Measurements from ENCODE around the gene ZNF626. TPM values are rescaled to one million over a fixed set of nuclear protein-coding genes. Genes with fewer than 3 reads are reported as not detected.
A peak's percentile ranks its signal among the peaks of the same experiment; 100 is the strongest.
"Not testable (repeated sequence)": the region's sequence is repeated elsewhere in the genome, so short reads cannot be mapped to it uniquely, and the experiment has no call there.

ZNF626 gene
- 10 to 100 TPM; 16.0 to 35.4 (median 24.5) TPM for polyA plus RNA-seq (ENCODE audit: low read depth in 6 of 6)

DNA sequence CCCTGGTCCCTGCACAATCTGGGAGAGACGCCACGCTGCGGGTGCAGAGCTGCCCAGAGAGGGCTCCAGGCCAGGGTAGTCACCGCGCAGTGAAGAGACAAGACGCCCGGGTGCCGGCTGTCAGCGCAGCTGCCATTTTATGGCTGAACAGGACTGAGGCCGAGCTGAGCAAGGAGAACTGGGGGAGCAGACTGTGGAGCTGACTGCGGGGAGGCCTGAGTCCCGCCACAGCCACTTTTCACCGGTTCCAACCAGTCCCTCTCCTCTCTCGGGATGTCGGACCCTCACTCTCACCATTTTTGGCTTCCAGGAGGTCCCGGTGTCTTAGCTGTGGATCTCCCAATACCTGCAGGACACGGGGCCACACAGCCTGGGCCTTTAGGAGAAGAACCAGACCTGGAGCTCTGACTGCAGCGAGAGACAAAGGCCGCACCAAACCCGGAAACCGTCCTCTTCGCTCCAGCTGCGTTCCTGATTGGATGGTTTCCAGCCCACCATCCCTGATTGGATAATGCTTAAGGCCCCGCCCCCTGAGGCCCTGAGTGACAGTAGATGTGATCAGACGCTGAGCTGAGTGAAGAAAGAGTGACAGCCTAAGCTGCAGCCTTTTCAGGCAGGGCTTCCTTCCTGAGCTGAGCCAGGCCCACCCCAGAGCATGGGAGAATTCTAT is at the start of gene ZNF626:
Gene ZNF626, minus strand, starts transcription at position 422 of the 670 bp plus-strand sequence. Its CDS starts 125 bp downstream, at position 297.
- DNase-seq (peak; percentile 93), ATAC-seq (ENCODE audit: low read depth in 2 of 2) (peak; percentile 97 to 98)
- Mint-ChIP-seq H3K36me3 (peaks cover 21 to 24% of the 10 kb centered on the region in 2 donors), H3K4me3 (peak within 1 kb of the TSS; percentile 92 to 99 (median 97)), H3K4me1 (peaks cover 29 to 62% (median 43%) of the 10 kb centered on the region in 3 donors), H3K27me3 (no peaks in the 10 kb centered on the region), H3K27ac (peak within 1 kb of the TSS; percentile 97 to 98 (median 98)), H3K9me3 (peaks cover 0 to 30% (median 8%) of the 10 kb centered on the region in 7 donors)

DNA sequence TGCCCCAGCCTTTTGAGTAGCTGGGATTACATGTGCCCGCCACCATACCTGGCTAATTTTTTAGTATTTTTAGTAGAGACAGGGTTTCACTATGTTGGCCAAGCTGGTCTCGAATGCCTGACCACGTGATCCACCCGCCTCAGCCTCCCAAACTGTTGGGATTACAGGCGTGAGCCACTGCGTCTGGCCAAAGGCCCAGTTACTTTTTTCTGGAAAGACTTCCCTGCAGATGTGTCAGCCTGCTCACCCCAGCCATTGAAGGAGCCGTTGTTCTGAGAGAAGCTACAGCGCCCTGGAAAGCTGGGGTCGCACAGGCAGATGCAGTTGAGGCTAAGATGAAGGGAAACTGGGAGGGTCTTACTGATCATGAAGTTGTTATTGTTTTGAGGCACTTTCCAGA is 7.9 kb upstream of the ZNF626 start:
- no peak overlapping the region for H3K4me3 Mint-ChIP-seq
- no peak for DNase-seq
- H3K27me3 Mint-ChIP-seq: no peaks in the 10 kb centered on the region
- H3K27ac Mint-ChIP-seq: no peak overlapping the region
- no peak for ATAC-seq (ENCODE audit: low read depth in 2 of 2)
- H3K4me1 Mint-ChIP-seq: peaks cover 5 to 10% (median 7%) of the 10 kb centered on the region in 3 donors
- H3K9me3 Mint-ChIP-seq: peaks cover 0 to 8% (median 4%) of the 10 kb centered on the region in 7 donors
- no peaks in the 10 kb centered on the region for H3K36me3 Mint-ChIP-seq

DNA sequence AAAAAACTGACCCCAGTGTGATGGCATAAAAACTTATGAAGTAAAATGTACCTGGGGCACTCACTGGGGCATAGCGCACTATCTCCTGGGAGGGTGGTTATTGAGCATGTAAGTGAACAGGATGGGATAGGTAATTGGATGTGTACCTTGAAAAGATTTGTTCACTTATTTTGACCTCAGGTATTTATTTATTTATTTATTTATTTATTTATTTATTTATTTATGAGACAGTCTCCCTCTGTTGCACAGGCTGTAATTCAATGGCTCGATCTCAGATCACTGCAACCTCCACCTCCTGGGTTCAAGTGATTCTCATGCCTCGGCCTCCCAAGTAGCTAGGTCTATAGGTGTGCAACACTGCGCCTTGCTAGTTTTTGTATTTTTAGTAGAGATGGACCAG is 5.9 kb upstream of the ZNF626 start:
- Mint-ChIP-seq H3K9me3 (peaks cover 0 to 10% (median 4%) of the 10 kb centered on the region in 7 donors), H3K4me1 (peaks cover 10 to 21% (median 16%) of the 10 kb centered on the region in 3 donors)

DNA sequence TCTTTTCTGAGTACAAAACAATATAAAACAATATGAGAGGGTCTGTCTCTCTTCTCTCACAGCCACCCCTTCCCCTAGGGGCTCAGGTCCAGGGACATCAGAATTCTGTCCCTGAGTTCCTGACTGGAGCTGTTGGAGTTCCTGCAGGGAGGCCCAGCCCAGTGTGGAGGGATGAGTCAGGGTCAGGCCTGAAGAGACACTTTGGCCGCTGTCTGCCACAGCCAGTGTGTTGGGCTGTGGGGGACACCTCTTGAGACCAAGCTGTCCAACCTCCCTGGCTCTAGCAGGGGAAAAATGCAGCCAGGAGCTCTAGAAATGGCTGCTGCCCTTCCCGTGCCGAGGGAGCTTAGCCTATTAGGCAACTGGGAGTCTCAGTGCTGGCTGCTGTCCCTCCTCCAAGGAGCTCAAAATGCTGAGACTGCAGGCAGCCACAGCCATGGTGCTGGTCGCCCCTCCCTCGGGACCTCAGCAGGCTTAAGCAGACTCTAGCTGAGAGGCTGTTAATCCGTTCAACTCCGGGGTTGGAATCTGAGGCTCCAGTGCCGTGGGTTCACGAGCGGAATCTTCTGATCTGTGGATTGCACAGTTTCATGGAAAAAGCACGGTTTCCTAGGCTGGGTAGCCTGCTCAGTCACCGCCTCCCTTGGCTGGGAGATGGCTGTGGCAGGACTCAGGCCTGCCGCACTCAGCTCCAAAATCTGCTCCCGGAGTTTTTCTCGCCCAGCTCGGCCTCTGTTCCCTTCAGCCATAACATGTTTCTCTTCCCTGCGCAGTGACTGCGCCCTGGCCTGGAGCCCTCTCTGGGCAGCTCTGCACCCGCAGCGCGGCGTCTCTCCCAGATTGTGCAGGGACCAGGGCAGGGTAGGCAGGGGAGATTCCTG is 3.8 kb upstream of the ZNF626 start:
- DNase-seq (no peak), ATAC-seq (ENCODE audit: low read depth in 2 of 2) (no peak)
- Mint-ChIP-seq H3K4me1 (peaks cover 15 to 30% (median 21%) of the 10 kb centered on the region in 3 donors), H3K9me3 (peaks cover 0 to 11% (median 2%) of the 10 kb centered on the region in 7 donors), H3K27ac (peak overlapping the region in 2 of 6 donors; percentile 64 to 68), H3K4me3 (peak overlapping the region in 7 of 8 donors; percentile 48 to 84 (median 78)), H3K27me3 (no peaks in the 10 kb centered on the region), H3K36me3 (no peaks in the 10 kb centered on the region)

More for the DNA sequence above, 5.9 kb upstream of the ZNF626 start:
- no peaks in the 10 kb centered on the region for H3K36me3 Mint-ChIP-seq
- ATAC-seq (ENCODE audit: low read depth in 2 of 2) (no peak), DNase-seq (no peak)
- no peak overlapping the region for H3K27ac Mint-ChIP-seq
- no peak overlapping the region for H3K4me3 Mint-ChIP-seq
- H3K27me3 Mint-ChIP-seq: no peaks in the 10 kb centered on the region

DNA sequence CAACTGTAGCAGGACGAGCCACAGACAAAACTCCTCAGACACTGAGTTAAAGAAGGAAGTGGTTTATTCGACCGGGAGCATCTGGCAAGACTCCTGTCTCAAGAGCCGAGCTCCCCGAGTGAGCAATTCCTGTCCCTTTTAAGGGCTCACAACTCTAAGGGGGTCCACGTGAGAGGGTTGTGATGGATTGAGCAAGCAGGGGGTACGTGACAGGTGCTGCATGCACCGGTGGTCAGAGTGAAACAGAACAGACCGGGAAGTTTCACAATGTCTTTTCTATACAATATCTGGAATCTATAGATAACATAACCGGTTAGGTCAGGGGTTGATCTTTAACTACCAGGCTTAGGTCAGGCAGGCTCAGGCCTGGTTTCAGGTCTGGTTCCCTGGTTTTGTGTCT is 3.1 kb upstream of the ZNF626 start:
- not testable (repeated sequence) for H3K27me3 Mint-ChIP-seq; DNase-seq; H3K36me3 Mint-ChIP-seq; ATAC-seq (ENCODE audit: low read depth in 2 of 2)
- peaks cover 15 to 34% (median 21%) of the 10 kb centered on the region in 3 donors for H3K4me1 Mint-ChIP-seq
- peak overlapping the region; percentile 9 to 88 (median 64) for H3K27ac Mint-ChIP-seq
- H3K4me3 Mint-ChIP-seq: peak overlapping the region; percentile 48 to 85 (median 78)
- peaks cover 0 to 11% (median 2%) of the 10 kb centered on the region in 7 donors for H3K9me3 Mint-ChIP-seq

DNA sequence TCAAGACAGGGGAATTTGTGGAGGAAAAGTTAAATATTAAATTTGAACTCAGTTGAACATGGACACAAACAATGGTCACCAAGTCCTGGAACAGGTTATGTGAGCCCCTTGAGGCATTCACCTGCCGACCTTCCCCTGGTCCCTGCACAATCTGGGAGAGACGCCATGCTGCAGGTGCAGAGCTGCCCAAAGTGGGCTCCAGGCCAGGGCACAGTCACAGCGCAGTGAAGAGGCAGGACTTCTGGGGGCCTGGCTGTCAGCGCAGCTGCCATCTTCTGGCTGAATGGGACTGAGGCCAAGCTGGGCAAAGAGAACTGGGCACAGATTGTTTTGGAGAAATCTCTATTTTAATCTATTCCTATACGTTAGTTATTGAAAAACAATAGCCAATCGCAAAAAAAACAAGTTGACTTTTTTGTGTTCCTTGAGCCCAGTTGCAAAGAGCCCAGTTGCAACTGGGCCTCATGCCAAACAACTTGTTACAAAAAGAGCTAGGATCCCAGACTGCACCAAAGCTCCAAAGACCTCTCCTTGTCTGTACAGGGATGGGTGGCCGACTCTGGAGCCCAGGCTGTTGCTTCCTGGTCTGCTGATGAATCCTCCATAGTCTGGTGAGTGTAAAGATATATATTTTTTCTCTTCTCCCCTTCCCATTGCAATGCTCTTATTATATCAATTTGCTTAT is 1.2 kb upstream of the ZNF626 start:
- H3K36me3 Mint-ChIP-seq: peaks cover 13% of the 10 kb centered on the region in 2 donors
- H3K4me1 Mint-ChIP-seq: peaks cover 24 to 52% (median 35%) of the 10 kb centered on the region in 3 donors
- no peaks in the 10 kb centered on the region for H3K27me3 Mint-ChIP-seq
- DNase-seq (no peak), ATAC-seq (ENCODE audit: low read depth in 2 of 2) (no peak)
- H3K4me3 Mint-ChIP-seq: peak overlapping the region in 3 of 8 donors; percentile 5 to 73 (median 22)
- H3K27ac Mint-ChIP-seq: peak overlapping the region in 5 of 6 donors; percentile 4 to 79 (median 38)
- H3K9me3 Mint-ChIP-seq: peaks cover 0 to 24% (median 6%) of the 10 kb centered on the region in 7 donors

DNA sequence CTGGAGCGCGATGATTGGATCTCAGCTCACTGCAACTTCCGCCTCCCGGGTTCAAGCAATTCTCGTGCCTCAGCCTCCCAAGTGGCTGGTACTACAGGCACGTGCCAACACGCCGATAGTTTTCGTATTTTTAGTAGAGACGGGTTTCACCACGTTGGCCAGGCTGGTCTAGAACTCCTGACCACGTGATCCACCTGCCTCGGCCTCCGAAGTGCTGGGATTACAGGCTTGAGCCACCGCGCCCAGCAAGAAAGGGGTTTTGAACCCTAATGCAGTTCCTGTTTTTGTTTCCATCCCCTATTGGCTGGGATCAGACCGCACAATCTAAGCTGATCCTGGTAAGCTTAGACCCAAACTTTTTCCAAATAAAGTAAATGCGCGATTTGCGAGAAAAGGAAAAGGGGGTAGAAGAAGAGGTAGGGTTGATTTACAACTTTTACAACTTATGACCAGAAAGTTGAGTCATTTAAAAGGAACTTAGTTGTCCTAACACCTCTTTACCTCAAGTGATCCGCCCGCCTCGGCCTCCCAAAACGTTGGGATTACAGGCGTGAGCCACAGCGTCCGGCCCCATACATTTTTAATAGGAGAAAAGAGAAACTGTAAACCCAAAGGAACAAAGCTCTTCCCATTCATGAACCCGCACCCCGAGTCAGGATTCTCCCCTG is 764 bp downstream of the ZNF626 start:
- H3K4me3 Mint-ChIP-seq: peak overlapping the region; percentile 92 to 99 (median 97)
- H3K27me3 Mint-ChIP-seq: no peaks in the 10 kb centered on the region
- DNase-seq: no peak
- peaks cover 29 to 68% (median 50%) of the 10 kb centered on the region in 3 donors for H3K4me1 Mint-ChIP-seq
- no peak for ATAC-seq (ENCODE audit: low read depth in 2 of 2)
- peaks cover 0 to 37% (median 15%) of the 10 kb centered on the region in 7 donors for H3K9me3 Mint-ChIP-seq
- peaks cover 25 to 29% of the 10 kb centered on the region in 2 donors for H3K36me3 Mint-ChIP-seq
- H3K27ac Mint-ChIP-seq: peak overlapping the region; percentile 97 to 98 (median 98)

DNA sequence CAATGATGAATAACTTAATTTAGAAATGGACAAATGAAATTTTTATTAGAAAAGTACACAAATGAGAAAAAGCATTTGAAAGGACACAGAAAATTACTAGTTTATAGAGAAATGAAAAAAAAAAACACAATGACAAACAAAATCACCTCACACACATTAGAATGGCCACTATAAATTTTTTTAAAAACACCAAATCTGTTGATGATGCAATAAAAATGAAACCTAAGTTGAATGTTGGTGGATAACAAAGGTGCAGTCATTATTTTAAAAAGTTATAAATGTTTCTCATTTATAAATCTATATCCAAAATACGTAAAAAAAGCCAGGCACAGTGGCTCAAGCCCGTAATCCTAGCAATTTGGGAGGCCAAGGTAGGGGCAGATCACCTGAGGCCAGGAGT is 20.8 kb downstream of the ZNF626 start:
- Mint-ChIP-seq H3K36me3 (peaks cover 20 to 50% of the 10 kb centered on the region in 2 donors), H3K27ac (no peak overlapping the region), H3K27me3 (no peaks in the 10 kb centered on the region), H3K4me3 (no peak overlapping the region), H3K4me1 (peaks cover 0 to 9% (median 0%) of the 10 kb centered on the region in 3 donors), H3K9me3 (peaks cover 0 to 71% (median 62%) of the 10 kb centered on the region in 7 donors)
- DNase-seq (no peak), ATAC-seq (ENCODE audit: low read depth in 2 of 2) (no peak)

DNA sequence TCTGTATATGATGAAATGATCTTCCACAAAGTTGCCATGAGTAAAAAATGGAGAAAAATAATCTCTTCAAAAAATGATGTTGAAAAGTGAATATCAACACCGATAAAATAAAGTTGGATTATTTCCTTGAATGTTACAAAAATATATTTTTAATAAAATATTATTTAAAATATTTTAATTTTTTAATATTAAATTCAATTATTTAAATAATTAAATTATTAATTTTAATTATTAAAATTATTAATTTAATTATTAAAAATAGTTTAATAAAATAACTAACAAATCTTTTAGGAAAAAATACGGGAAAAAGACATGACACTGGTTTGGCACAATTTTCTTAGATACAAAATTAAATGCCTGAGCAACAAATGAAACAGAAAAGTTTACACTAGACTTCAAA is 21.3 kb downstream of the ZNF626 start:
- Mint-ChIP-seq H3K9me3 (peaks cover 0 to 71% (median 61%) of the 10 kb centered on the region in 7 donors), H3K36me3 (peaks cover 20 to 46% of the 10 kb centered on the region in 2 donors), H3K27ac (no peak overlapping the region), H3K4me1 (peaks cover 0 to 6% (median 0%) of the 10 kb centered on the region in 3 donors), H3K27me3 (no peaks in the 10 kb centered on the region), H3K4me3 (no peak overlapping the region)
- DNase-seq (no peak), ATAC-seq (ENCODE audit: low read depth in 2 of 2) (no peak)

DNA sequence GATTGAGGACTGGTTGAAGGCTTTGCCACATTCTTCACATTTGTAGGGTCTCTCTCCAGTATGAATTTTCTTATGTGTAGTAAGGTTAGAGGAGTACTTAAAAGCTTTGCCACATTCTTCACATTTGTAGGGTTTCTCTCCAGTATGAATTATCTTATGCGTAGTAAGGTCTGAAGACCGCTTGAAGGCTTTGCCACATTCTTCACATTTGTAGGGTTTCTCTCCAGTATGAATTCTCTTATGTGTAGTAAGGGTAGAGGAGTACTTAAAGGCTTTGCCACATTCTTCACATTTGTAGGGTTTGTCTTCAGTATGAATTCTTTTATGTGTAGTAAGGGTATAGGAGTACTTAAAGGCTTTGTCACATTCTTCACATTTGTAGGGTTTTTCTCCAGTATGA is 36.8 kb downstream of the ZNF626 start:
- not testable (repeated sequence) for H3K27me3 Mint-ChIP-seq; H3K4me3 Mint-ChIP-seq; DNase-seq; H3K4me1 Mint-ChIP-seq; ATAC-seq (ENCODE audit: low read depth in 2 of 2); H3K27ac Mint-ChIP-seq
- Mint-ChIP-seq H3K9me3 (peaks cover 0 to 76% (median 71%) of the 10 kb centered on the region in 7 donors), H3K36me3 (peaks cover 10 to 15% of the 10 kb centered on the region in 2 donors)

DNA sequence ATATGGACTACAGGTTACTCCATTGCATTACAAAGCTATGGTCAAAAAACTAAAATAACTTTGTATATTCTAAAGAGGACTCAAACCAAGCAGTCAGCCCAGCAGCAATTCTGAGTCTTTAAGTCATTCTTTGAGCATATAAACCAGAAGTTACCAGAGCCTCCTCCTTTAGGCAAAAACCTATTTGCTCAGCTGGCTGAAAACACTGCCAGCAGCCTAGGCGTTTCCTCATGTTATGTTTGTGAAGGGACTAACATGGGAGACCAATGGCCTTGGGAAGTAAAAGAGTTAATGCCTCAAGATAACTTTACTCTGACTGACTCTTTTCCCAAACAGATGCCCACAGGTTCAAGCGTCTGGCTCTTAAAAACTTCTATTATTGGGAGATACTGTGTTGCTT is 45.3 kb downstream of the ZNF626 start:
- H3K27ac Mint-ChIP-seq: no peak overlapping the region
- H3K27me3 Mint-ChIP-seq: no peaks in the 10 kb centered on the region
- DNase-seq: no peak
- ATAC-seq (ENCODE audit: low read depth in 2 of 2): no peak
- no peaks in the 10 kb centered on the region for H3K4me1 Mint-ChIP-seq
- no peak overlapping the region for H3K4me3 Mint-ChIP-seq
- peaks cover 17 to 79% (median 54%) of the 10 kb centered on the region in 7 donors for H3K9me3 Mint-ChIP-seq
- H3K36me3 Mint-ChIP-seq: peaks cover 19 to 20% of the 10 kb centered on the region in 2 donors

DNA sequence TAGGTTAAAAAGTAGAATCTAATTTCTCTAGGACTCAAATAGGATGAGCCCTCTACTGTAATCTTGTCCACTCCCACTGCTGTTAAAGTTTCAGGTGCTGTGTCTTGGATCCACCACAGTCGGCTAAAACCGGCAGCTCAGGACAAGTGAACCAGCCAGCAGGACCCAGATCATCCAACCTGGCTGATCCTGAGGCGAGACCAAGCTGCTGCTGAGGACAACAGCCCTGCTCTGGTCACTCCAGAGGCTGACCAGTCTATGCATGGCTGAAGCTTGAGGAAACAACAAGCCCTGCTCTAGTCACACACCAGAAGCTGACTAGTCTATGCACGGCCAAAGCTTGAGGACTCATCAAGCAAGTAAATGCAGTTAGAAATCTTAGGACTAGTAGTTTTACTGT is 46.4 kb downstream of the ZNF626 start:
- Mint-ChIP-seq H3K36me3 (peaks cover 20 to 22% of the 10 kb centered on the region in 2 donors), H3K9me3 (peaks cover 17 to 85% (median 58%) of the 10 kb centered on the region in 7 donors)
- DNase-seq; H3K4me1 Mint-ChIP-seq; H3K27ac Mint-ChIP-seq; H3K27me3 Mint-ChIP-seq; ATAC-seq (ENCODE audit: low read depth in 2 of 2); H3K4me3 Mint-ChIP-seq: not testable (repeated sequence)
